ENCODE results near the gene MSTN.
"Not testable (repeated sequence)": the region's sequence is repeated elsewhere in the genome, so short reads cannot be mapped to it uniquely, and the experiment has no call there.

Gene MSTN

DNA sequence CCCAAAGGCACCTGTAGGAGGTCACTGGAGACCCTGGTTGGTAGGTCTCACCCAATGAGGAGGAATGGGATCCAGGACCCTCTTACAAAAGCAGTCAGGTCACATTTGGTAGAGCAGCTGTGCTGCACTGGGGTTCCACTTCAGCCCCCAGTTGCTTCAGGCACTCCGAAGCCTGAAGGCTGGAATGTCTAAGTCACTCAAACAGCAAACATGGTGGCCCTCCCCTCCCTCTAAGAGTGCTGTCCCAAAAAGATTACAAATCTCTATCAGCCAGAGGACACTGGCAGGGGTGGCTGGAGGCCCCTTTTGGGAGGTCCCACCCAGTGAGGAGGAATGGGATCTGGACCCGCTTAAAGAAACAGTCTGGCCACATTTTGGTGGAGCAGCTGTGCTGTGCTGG lies 17.7 kb downstream of the MSTN start:
- H3K36me3 ChIP-seq (ENCODE audit: control insufficient read depth, low read length) = no peaks in the 10 kb centered on the region
- H4K20me1 ChIP-seq (ENCODE audit: control insufficient read depth, insufficient read depth, low read depth, low read length) = no peaks in the 10 kb centered on the region
- no peaks in the 10 kb centered on the region for H3K4me1 ChIP-seq (ENCODE audit: control insufficient read depth, low read length)
- H3K27ac ChIP-seq (ENCODE audit: low read depth, low read length) = no peak overlapping the region
- TF ChIP-seq EZH2phosphoT487 (IDR thresholded peaks at IDR 0.05; ENCODE audit: borderline replicate concordance, low read length) = no peak
- TF ChIP-seq, protein P1, sequence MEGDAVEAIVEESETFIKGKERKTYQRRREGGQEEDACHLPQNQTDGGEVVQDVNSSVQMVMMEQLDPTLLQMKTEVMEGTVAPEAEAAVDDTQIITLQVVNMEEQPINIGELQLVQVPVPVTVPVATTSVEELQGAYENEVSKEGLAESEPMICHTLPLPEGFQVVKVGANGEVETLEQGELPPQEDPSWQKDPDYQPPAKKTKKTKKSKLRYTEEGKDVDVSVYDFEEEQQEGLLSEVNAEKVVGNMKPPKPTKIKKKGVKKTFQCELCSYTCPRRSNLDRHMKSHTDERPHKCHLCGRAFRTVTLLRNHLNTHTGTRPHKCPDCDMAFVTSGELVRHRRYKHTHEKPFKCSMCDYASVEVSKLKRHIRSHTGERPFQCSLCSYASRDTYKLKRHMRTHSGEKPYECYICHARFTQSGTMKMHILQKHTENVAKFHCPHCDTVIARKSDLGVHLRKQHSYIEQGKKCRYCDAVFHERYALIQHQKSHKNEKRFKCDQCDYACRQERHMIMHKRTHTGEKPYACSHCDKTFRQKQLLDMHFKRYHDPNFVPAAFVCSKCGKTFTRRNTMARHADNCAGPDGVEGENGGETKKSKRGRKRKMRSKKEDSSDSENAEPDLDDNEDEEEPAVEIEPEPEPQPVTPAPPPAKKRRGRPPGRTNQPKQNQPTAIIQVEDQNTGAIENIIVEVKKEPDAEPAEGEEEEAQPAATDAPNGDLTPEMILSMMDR (IDR thresholded peaks at IDR 0.05; ENCODE audit: low read depth, low read length, poor library complexity, severe bottlenecking) = no peak
- no peaks in the 10 kb centered on the region for H3K79me2 ChIP-seq (ENCODE audit: control insufficient read depth, low read length)
- H3K9me2 ChIP-seq (replicated peaks; ENCODE audit: control insufficient read depth, low read length) = no peaks in the 10 kb centered on the region
- no peaks in the 10 kb centered on the region for H3F3A ChIP-seq (ENCODE audit: control insufficient read depth, insufficient read depth)
- no peak overlapping the region for H3K4me3 ChIP-seq (ENCODE audit: low read length)
- H3K27me3 ChIP-seq (ENCODE audit: control insufficient read depth, low read length) = no peaks in the 10 kb centered on the region
- no peak overlapping the region for H3K4me2 ChIP-seq (ENCODE audit: low read length)
- H3K9me3 ChIP-seq (ENCODE audit: control insufficient read depth, insufficient read depth, low read length) = no peaks in the 10 kb centered on the region

DNA sequence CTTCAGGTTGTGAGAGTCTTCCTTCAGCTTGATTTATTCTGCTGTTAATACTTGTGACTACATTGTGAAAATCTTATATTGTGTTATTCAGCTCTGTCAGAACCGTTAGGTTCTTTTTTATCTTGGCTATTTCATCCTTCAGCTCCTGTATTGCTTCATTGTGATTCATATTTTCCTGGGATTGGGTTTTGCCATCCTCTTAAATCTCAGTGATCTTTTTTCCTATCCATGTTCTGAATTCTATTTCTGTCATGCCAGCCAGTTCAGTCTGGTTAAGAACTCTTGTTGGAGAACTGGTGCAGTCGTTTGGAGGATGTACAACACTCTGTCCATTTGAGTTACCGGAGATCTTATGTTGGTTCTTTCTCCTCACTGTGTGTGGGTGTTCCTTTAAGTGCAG lies 19.1 kb downstream of the MSTN start:
- Histone ChIP-seq H3K79me2 (ENCODE audit: control insufficient read depth, low read length) (no peaks in the 10 kb centered on the region), H3K36me3 (ENCODE audit: control insufficient read depth, low read length) (no peaks in the 10 kb centered on the region), H4K20me1 (ENCODE audit: control insufficient read depth, insufficient read depth, low read depth, low read length) (no peaks in the 10 kb centered on the region), H3K4me2 (ENCODE audit: low read length) (no peak overlapping the region), H3K4me1 (ENCODE audit: control insufficient read depth, low read length) (no peaks in the 10 kb centered on the region), H3K27me3 (ENCODE audit: control insufficient read depth, low read length) (no peaks in the 10 kb centered on the region), H3K9me3 (ENCODE audit: control insufficient read depth, insufficient read depth, low read length) (no peaks in the 10 kb centered on the region), H3K9me2 (replicated peaks; ENCODE audit: control insufficient read depth, low read length) (no peaks in the 10 kb centered on the region), H3K4me3 (ENCODE audit: low read length) (no peak overlapping the region), H3F3A (ENCODE audit: control insufficient read depth, insufficient read depth) (no peaks in the 10 kb centered on the region), H3K27ac (ENCODE audit: low read depth, low read length) (no peak overlapping the region)
- TF ChIP-seq, protein P1 (IDR thresholded peaks at IDR 0.05; ENCODE audit: low read depth, low read length, poor library complexity, severe bottlenecking) = no peak
- no peak for TF ChIP-seq EZH2phosphoT487 (IDR thresholded peaks at IDR 0.05; ENCODE audit: borderline replicate concordance, low read length)

DNA sequence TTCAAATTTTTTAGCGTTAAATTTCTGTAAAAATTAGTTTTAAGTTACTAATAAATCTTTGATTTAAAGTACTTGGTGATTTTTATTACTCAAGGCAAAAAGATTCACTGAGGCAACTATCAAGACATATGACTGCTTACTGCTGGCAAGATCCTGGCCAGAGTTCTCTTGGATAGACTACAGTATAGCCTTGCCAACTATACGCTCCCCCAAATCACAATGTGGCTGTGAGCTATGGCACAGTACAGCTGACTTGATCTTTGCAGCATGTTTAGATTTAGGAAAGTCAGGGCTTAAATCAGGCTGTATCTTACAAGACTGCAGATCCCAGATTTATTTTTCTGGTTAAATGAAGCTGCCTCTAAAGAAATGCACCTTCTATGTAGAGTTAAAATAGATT lies 26.5 kb downstream of the MSTN start:
- Histone ChIP-seq H3K27ac (ENCODE audit: low read depth, low read length) (no peak overlapping the region), H3K27me3 (ENCODE audit: control insufficient read depth, low read length) (no peaks in the 10 kb centered on the region), H3K9me3 (ENCODE audit: control insufficient read depth, insufficient read depth, low read length) (no peaks in the 10 kb centered on the region), H4K20me1 (ENCODE audit: control insufficient read depth, insufficient read depth, low read depth, low read length) (no peaks in the 10 kb centered on the region), H3K36me3 (ENCODE audit: control insufficient read depth, low read length) (no peaks in the 10 kb centered on the region), H3K4me2 (ENCODE audit: low read length) (no peak overlapping the region), H3F3A (ENCODE audit: control insufficient read depth, insufficient read depth) (no peaks in the 10 kb centered on the region), H3K4me1 (ENCODE audit: control insufficient read depth, low read length) (no peaks in the 10 kb centered on the region), H3K79me2 (ENCODE audit: control insufficient read depth, low read length) (no peaks in the 10 kb centered on the region), H3K9me2 (replicated peaks; ENCODE audit: control insufficient read depth, low read length) (no peaks in the 10 kb centered on the region), H3K4me3 (ENCODE audit: low read length) (no peak overlapping the region)
- TF ChIP-seq EZH2phosphoT487 (IDR thresholded peaks at IDR 0.05; ENCODE audit: borderline replicate concordance, low read length) = no peak
- TF ChIP-seq, protein P1 (IDR thresholded peaks at IDR 0.05; ENCODE audit: low read depth, low read length, poor library complexity, severe bottlenecking) = no peak

DNA sequence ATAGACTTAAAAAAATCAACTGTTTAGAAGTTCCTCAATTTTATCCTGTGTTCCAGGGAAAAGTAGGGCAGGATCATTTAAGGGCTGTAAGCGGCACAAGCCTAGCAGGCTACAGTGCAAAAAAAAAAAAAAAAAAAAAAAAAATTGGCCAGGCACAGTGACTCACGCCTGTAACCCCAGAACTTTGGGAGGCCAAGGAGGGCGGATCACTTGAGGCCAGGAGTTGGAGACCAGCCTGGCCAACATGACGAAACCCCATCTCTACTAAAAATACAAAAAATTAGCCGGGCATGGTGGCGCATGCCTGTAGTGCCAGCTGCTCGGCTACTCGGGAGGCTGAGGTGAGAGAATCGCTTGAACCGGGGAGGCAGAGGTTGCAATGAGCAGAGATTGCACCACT lies 28.1 kb downstream of the MSTN start:
- H3K79me2 ChIP-seq (ENCODE audit: control insufficient read depth, low read length); H4K20me1 ChIP-seq (ENCODE audit: control insufficient read depth, insufficient read depth, low read depth, low read length); H3K9me2 ChIP-seq (replicated peaks; ENCODE audit: control insufficient read depth, low read length); H3K27ac ChIP-seq (ENCODE audit: low read depth, low read length); H3K36me3 ChIP-seq (ENCODE audit: control insufficient read depth, low read length); H3K9me3 ChIP-seq (ENCODE audit: control insufficient read depth, insufficient read depth, low read length); H3K4me3 ChIP-seq (ENCODE audit: low read length); H3F3A ChIP-seq (ENCODE audit: control insufficient read depth, insufficient read depth); H3K4me1 ChIP-seq (ENCODE audit: control insufficient read depth, low read length); H3K27me3 ChIP-seq (ENCODE audit: control insufficient read depth, low read length); H3K4me2 ChIP-seq (ENCODE audit: low read length): not testable (repeated sequence)
